GM23338 (cell line): ENCODE results near the gene UQCC2. TPM values are rescaled to one million over a fixed set of nuclear protein-coding genes. Genes with fewer than 3 reads are reported as not detected.

ENCODE experiments used
- ATAC-seq: fragments of 200-7000 bp; cut with Tn5 transposase; 3 replicates; pipeline ENCODE4 v1.9.1; 2020
- DNase-seq: peaks from one replicate; pipeline ENCODE4 v3.0.0-alpha.2; 2015; ENCODE audit warnings: low spot score
- H2AFZ ChIP-seq: fragments of 200-600 bp; sonication (generic); 2 replicates; pipeline ENCODE4 v1.8.0; 2016; ENCODE audit warnings: antibody characterized with exemption, mild to moderate bottlenecking, moderate library complexity
- H3F3A ChIP-seq: fragments of 200-600 bp; sonication (generic); replicated peaks from 2 replicates; pipeline ENCODE4 v1.8.0; 2017; ENCODE audit warnings: antibody characterized with exemption, mixed run types, low read depth
- H3K27ac ChIP-seq: fragments of 200-600 bp; sonication (generic); 2 replicates; pipeline ENCODE4 v1.6.1; 2016; ENCODE audit warnings: low read depth
- H3K27me3 ChIP-seq: fragments of 200-600 bp; sonication (generic); 2 replicates; pipeline ENCODE4 v1.8.0; 2016; ENCODE audit warnings: mild to moderate bottlenecking, mixed run types, moderate library complexity; ENCODE audit not compliant: insufficient read depth
- H3K36me3 ChIP-seq: fragments of 200-600 bp; sonication (generic); 2 replicates; pipeline ENCODE4 v1.8.0; 2016; ENCODE audit warnings: mild to moderate bottlenecking; ENCODE audit not compliant: insufficient read depth
- H3K4me1 ChIP-seq: fragments of 200-600 bp; sonication (generic); 2 replicates; pipeline ENCODE4 v1.8.0; 2016; ENCODE audit warnings: mild to moderate bottlenecking, moderate library complexity; ENCODE audit not compliant: insufficient read depth
- H3K4me2 ChIP-seq: fragments of 200-600 bp; sonication (generic); 2 replicates; pipeline ENCODE4 v1.7.1; 2017; ENCODE audit warnings: mixed run types
- H3K4me3 ChIP-seq: fragments of 200-600 bp; sonication (generic); 2 replicates; pipeline ENCODE4 v1.6.1; 2016; ENCODE audit warnings: mixed run types
- H3K79me2 ChIP-seq: fragments of 200-600 bp; sonication (generic); replicated peaks from 2 replicates; pipeline ENCODE4 v1.8.0; 2017; ENCODE audit warnings: mild to moderate bottlenecking; ENCODE audit not compliant: insufficient read depth
- H3K9me2 ChIP-seq: fragments of 200-600 bp; sonication (generic); 2 replicates; pipeline ENCODE4 v1.8.0; 2017; ENCODE audit not compliant: insufficient read depth
- H4K20me1 ChIP-seq: fragments of 200-600 bp; sonication (generic); replicated peaks from 2 replicates; pipeline ENCODE4 v1.8.0; 2017; ENCODE audit warnings: mild to moderate bottlenecking; ENCODE audit not compliant: insufficient read depth
- H3K27ac Mint-ChIP-seq: 2 replicates; pipeline ENCODE4 v1.8.0; 2020; ENCODE audit warnings: inconsistent platforms, mild to moderate bottlenecking, moderate library complexity, mixed read lengths
- H3K27me3 Mint-ChIP-seq: 3 replicates; pipeline ENCODE4 v1.8.0; 2022; ENCODE audit warnings: low read depth, mild to moderate bottlenecking, moderate library complexity, mixed read lengths, inconsistent platforms; ENCODE audit not compliant: insufficient read depth, poor library complexity
- H3K36me3 Mint-ChIP-seq: 3 replicates; pipeline ENCODE4 v1.8.0; 2021; ENCODE audit warnings: low read depth, mild to moderate bottlenecking, inconsistent platforms, moderate library complexity, mixed read lengths
- H3K4me1 Mint-ChIP-seq: 3 replicates; pipeline ENCODE4 v1.8.0; 2020; ENCODE audit warnings: mild to moderate bottlenecking, inconsistent platforms, mixed read lengths
- H3K4me3 Mint-ChIP-seq: 3 replicates; pipeline ENCODE4 v1.8.0; 2021; ENCODE audit warnings: moderate library complexity, mild to moderate bottlenecking, inconsistent platforms, mixed read lengths
- H3K9me3 Mint-ChIP-seq: 3 replicates; pipeline ENCODE4 v1.8.0; 2020; ENCODE audit warnings: moderate library complexity, mild to moderate bottlenecking, inconsistent platforms, mixed read lengths
- CREB1 ChIP-seq: fragments of 250-450 bp; sonication (Bioruptor Pico); IDR thresholded peaks from 2 replicates; pipeline ENCODE4 v1.5.0; 2020; ENCODE audit warnings: low read depth, mild to moderate bottlenecking, moderate library complexity
- EZH2 ChIP-seq: fragments of 200-600 bp; sonication (generic); IDR thresholded peaks from one replicate; pipeline ENCODE4 v1.8.0; 2017; ENCODE audit warnings: antibody characterized with exemption, mild to moderate bottlenecking, low read depth; ENCODE audit not compliant: unreplicated experiment
- JUNB ChIP-seq: IDR thresholded peaks from one replicate; pipeline ENCODE4 v1.6.1; 2016; ENCODE audit warnings: antibody characterized with exemption; ENCODE audit not compliant: unreplicated experiment
- NANOG ChIP-seq: IDR thresholded peaks from 2 replicates; pipeline ENCODE4 v1.6.1; 2016; ENCODE audit warnings: antibody characterized with exemption, borderline replicate concordance
- STAT1 ChIP-seq: IDR thresholded peaks from one replicate; pipeline ENCODE4 v1.6.1; 2016; ENCODE audit warnings: antibody characterized with exemption; ENCODE audit not compliant: unreplicated experiment
- ZNF114 ChIP-seq: fragments of 250-450 bp; sonication (Bioruptor Pico); IDR thresholded peaks from 2 replicates; pipeline ENCODE4 v1.5.0; 2020; ENCODE audit warnings: mild to moderate bottlenecking, moderate library complexity
- ZNF331 ChIP-seq: fragments of 250-450 bp; sonication (Bioruptor Pico); IDR thresholded peaks from 2 replicates; pipeline ENCODE4 v1.5.0; 2020; ENCODE audit warnings: low read depth, mild to moderate bottlenecking, moderate library complexity
- polyA plus RNA-seq: library from polyadenylated mRNA; unstranded; fragments of >200 nt; fragmentation: Nextera tagmentation; extraction: Ambion mirVana; gene quantifications from 2 replicates; pipeline ENCODE4 v1.2.1, GENCODE V29; 2016
- total RNA-seq: library from RNA; depleted of rRNA; stranded (reverse); fragments of >200 nt; shearing (Covaris generic); gene quantifications from 2 replicates; pipeline ENCODE4 v1.2.3, GENCODE V29; 2014
- TF ChIP-seq, protein P1 (sequence below): IDR thresholded peaks from 2 replicates; pipeline ENCODE4 v1.6.1; 2016; ENCODE audit warnings: antibody characterized with exemption
- TF ChIP-seq, protein P2 (sequence below): fragments of 250-450 bp; sonication (Bioruptor Pico); IDR thresholded peaks from 2 replicates; pipeline ENCODE4 v1.5.0; 2020; ENCODE audit warnings: mild to moderate bottlenecking, moderate library complexity
- TF ChIP-seq, protein P3 (sequence below), 2 experiments: fragments of 200-600 bp in 1 of 2; sonication (generic) in 1 of 2; conservative IDR thresholded peaks; 2 replicates each; pipeline versions ENCODE4 v1.5.1 to v1.6.1; 2016 to 2017; ENCODE audit warnings: antibody characterized with exemption in 2 of 2, low read depth in 2 of 2, mild to moderate bottlenecking in 2 of 2, moderate library complexity in 1 of 2

UQCC2 gene
- total and polyA plus RNA-seq, 2 experiments from 2014 or later, result 48.9 to 379 TPM

DNA sequence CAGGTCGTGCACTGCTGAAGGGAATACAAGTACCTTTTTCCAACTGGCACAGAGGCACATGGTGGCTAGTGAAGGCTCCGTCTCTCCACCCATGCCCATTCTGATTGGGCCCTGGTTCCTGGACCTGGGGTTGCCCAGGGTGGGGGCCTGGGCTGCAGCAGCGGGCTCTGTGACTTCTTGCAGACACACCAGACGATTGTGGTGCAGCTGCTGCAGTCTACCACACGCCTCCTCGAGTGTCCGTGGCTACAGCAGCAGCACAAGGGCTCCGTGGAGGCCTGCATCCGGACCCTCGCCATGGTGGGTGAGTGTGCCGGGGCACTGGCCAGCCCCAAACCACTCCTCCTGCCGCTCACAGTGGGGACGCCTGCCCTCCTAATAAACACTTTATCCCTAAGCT is 29.2 kb downstream of the UQCC2 start:
- Mint-ChIP-seq H3K27me3 (peaks cover 16% of the 10 kb centered on the region), H3K4me1 (no peaks in the 10 kb centered on the region; the same call in 2 of the 3 replicates), H3K9me3 (no peaks in the 10 kb centered on the region; the same call in 2 of the 3 replicates), H3K27ac (no peak overlapping the region), H3K4me3 (no peak overlapping the region), H3K36me3 (peaks cover 45% of the 10 kb centered on the region)
- DNase-seq, result no peak
- Histone ChIP-seq H3K36me3 (no peaks in the 10 kb centered on the region), H3F3A (no peaks in the 10 kb centered on the region), H3K4me2 (no peak overlapping the region), H3K79me2 (no peaks in the 10 kb centered on the region), H3K4me1 (no peaks in the 10 kb centered on the region), H3K27ac (no peak overlapping the region), H2AFZ (no peak overlapping the region), H3K4me3 (no peak overlapping the region), H3K9me2 (no peaks in the 10 kb centered on the region), H4K20me1 (no peaks in the 10 kb centered on the region; the same call in 1 of the 2 replicates), H3K27me3 (no peaks in the 10 kb centered on the region)
- no peak for ATAC-seq
- no peak for TF ChIP-seq JUNB
- TF ChIP-seq, protein P1, sequence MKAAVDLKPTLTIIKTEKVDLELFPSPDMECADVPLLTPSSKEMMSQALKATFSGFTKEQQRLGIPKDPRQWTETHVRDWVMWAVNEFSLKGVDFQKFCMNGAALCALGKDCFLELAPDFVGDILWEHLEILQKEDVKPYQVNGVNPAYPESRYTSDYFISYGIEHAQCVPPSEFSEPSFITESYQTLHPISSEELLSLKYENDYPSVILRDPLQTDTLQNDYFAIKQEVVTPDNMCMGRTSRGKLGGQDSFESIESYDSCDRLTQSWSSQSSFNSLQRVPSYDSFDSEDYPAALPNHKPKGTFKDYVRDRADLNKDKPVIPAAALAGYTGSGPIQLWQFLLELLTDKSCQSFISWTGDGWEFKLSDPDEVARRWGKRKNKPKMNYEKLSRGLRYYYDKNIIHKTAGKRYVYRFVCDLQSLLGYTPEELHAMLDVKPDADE, result no peak
- TF ChIP-seq STAT1, result no peak
- no peak for TF ChIP-seq EZH2

DNA sequence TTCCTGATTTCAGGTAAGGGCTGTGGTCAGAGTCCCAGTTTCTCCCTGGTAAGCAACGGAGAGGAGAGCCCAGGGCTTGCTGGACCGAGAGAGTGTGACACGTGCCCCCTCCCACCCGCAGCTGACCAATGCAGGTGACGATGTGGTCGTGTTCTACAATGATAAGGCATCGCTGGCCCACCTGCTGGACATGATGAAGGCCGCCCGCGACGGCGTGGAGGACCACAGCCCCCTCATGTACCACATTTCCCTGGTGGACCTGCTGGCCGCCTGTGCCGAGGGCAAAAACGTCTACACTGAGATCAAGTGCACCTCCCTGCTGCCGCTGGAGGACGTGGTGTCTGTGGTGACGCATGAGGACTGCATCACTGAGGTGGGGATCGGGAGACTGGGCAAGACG is 31.7 kb downstream of the UQCC2 start:
- peaks cover 38% of the 10 kb centered on the region for H3K36me3 Mint-ChIP-seq
- H3K9me3 Mint-ChIP-seq, result no peaks in the 10 kb centered on the region
- no peak for ATAC-seq

More for the DNA sequence above, 31.7 kb downstream of the UQCC2 start:
- no peak overlapping the region for H2AFZ ChIP-seq
- TF ChIP-seq ZNF331 (CRISPR knock-in tag), result no peak
- no peak for TF ChIP-seq STAT1
- TF ChIP-seq NANOG, result no peak
- TF ChIP-seq, protein P2, sequence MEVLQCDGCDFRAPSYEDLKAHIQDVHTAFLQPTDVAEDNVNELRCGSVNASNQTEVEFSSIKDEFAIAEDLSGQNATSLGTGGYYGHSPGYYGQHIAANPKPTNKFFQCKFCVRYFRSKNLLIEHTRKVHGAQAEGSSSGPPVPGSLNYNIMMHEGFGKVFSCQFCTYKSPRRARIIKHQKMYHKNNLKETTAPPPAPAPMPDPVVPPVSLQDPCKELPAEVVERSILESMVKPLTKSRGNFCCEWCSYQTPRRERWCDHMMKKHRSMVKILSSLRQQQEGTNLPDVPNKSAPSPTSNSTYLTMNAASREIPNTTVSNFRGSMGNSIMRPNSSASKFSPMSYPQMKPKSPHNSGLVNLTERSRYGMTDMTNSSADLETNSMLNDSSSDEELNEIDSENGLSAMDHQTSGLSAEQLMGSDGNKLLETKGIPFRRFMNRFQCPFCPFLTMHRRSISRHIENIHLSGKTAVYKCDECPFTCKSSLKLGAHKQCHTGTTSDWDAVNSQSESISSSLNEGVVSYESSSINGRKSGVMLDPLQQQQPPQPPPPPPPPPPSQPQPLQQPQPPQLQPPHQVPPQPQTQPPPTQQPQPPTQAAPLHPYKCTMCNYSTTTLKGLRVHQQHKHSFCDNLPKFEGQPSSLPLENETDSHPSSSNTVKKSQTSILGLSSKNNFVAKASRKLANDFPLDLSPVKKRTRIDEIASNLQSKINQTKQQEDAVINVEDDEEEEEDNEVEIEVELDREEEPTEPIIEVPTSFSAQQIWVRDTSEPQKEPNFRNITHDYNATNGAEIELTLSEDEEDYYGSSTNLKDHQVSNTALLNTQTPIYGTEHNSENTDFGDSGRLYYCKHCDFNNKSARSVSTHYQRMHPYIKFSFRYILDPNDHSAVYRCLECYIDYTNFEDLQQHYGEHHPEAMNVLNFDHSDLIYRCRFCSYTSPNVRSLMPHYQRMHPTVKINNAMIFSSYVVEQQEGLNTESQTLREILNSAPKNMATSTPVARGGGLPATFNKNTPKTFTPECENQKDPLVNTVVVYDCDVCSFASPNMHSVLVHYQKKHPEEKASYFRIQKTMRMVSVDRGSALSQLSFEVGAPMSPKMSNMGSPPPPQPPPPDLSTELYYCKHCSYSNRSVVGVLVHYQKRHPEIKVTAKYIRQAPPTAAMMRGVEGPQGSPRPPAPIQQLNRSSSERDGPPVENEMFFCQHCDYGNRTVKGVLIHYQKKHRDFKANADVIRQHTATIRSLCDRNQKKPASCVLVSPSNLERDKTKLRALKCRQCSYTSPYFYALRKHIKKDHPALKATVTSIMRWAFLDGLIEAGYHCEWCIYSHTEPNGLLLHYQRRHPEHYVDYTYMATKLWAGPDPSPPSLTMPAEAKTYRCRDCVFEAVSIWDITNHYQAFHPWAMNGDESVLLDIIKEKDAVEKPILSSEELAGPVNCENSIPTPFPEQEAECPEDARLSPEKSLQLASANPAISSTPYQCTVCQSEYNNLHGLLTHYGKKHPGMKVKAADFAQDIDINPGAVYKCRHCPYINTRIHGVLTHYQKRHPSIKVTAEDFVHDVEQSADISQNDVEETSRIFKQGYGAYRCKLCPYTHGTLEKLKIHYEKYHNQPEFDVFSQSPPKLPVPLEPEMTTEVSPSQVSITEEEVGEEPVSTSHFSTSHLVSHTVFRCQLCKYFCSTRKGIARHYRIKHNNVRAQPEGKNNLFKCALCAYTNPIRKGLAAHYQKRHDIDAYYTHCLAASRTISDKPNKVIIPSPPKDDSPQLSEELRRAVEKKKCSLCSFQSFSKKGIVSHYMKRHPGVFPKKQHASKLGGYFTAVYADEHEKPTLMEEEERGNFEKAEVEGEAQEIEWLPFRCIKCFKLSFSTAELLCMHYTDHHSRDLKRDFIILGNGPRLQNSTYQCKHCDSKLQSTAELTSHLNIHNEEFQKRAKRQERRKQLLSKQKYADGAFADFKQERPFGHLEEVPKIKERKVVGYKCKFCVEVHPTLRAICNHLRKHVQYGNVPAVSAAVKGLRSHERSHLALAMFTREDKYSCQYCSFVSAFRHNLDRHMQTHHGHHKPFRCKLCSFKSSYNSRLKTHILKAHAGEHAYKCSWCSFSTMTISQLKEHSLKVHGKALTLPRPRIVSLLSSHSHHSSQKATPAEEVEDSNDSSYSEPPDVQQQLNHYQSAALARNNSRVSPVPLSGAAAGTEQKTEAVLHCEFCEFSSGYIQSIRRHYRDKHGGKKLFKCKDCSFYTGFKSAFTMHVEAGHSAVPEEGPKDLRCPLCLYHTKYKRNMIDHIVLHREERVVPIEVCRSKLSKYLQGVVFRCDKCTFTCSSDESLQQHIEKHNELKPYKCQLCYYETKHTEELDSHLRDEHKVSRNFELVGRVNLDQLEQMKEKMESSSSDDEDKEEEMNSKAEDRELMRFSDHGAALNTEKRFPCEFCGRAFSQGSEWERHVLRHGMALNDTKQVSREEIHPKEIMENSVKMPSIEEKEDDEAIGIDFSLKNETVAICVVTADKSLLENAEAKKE (CRISPR knock-in tag), result no peak
- TF ChIP-seq CREB1, result no peak
- no peak for TF ChIP-seq ZNF114
- TF ChIP-seq, protein P3, sequence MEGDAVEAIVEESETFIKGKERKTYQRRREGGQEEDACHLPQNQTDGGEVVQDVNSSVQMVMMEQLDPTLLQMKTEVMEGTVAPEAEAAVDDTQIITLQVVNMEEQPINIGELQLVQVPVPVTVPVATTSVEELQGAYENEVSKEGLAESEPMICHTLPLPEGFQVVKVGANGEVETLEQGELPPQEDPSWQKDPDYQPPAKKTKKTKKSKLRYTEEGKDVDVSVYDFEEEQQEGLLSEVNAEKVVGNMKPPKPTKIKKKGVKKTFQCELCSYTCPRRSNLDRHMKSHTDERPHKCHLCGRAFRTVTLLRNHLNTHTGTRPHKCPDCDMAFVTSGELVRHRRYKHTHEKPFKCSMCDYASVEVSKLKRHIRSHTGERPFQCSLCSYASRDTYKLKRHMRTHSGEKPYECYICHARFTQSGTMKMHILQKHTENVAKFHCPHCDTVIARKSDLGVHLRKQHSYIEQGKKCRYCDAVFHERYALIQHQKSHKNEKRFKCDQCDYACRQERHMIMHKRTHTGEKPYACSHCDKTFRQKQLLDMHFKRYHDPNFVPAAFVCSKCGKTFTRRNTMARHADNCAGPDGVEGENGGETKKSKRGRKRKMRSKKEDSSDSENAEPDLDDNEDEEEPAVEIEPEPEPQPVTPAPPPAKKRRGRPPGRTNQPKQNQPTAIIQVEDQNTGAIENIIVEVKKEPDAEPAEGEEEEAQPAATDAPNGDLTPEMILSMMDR (conservative IDR thresholded peaks at IDR 0.05; ENCODE audit: low read depth in 2 of 2), result no peak
- no peak for TF ChIP-seq JUNB
- H3K27me3 ChIP-seq, result no peaks in the 10 kb centered on the region
- Mint-ChIP-seq H3K27me3 (peaks cover 10% of the 10 kb centered on the region), H3K4me3 (no peak overlapping the region), H3K27ac (no peak overlapping the region), H3K4me1 (no peaks in the 10 kb centered on the region)
- no peak overlapping the region for H3K4me2 ChIP-seq
- no peak overlapping the region for H3K4me3 ChIP-seq
- no peaks in the 10 kb centered on the region for H3F3A ChIP-seq
- no peak for DNase-seq
- H3K9me2 ChIP-seq, result no peaks in the 10 kb centered on the region
- no peaks in the 10 kb centered on the region for H3K36me3 ChIP-seq
- no peak overlapping the region for H3K27ac ChIP-seq
- no peaks in the 10 kb centered on the region for H3K4me1 ChIP-seq
- no peaks in the 10 kb centered on the region for H3K79me2 ChIP-seq
- no peaks in the 10 kb centered on the region; the same call in 1 of the 2 replicates for H4K20me1 ChIP-seq
